ENCODE data around the gene MAU2. TPM values are rescaled to one million over a fixed set of nuclear protein-coding genes. Genes with fewer than 3 reads are reported as not detected.

MAU2 gene
- total and polyA plus RNA-seq, 2 of the 8 experiments (the other 6 are each of a cell fraction or from before 2014, with no cell fraction given), result 32.0 to 40.8 TPM

- no peak overlapping the region for H3K18ac ChIP-seq (ENCODE audit: extremely low read depth, low read length)
- H2BK5ac ChIP-seq (ENCODE audit: low read depth, low read length), result no peak overlapping the region
- H2AK5ac ChIP-seq (ENCODE audit: low read depth, low read length), result no peak overlapping the region
- H3K79me2 ChIP-seq (ENCODE audit: control insufficient read depth in 1 of 2, insufficient read depth in 2 of 2, low read length in 2 of 2), result no peaks in the 10 kb centered on the region
- H3K4me2 ChIP-seq (ENCODE audit: insufficient read depth in 1 of 2, low read depth in 2 of 2, low read length in 2 of 2), result no peak overlapping the region
- H2BK15ac ChIP-seq (ENCODE audit: low read length), result no peak overlapping the region
- DNase-seq (ENCODE audit: low read depth in 1 of 2, low spot score in 2 of 2) (no peak), FAIRE-seq (no peak)
- POLR2A ChIA-PET (ENCODE audit: partially characterized antibody), result interaction anchor here (0.9 to 1.5 kb wide), 4 partner anchors 11 to 67 kb away, joined by 3 to 4 read pairs (median 3); no protein-coding TSS in a partner anchor
- H3K9me3 ChIP-seq (ENCODE audit: insufficient read depth in 2 of 2, low read depth in 1 of 2, low read length in 1 of 2), result no peaks in the 10 kb centered on the region
- no peak overlapping the region for H3K9ac ChIP-seq (replicated peaks in 1 of 4; ENCODE audit: extremely low read depth in 1 of 4, low read depth in 3 of 4, low read length in 3 of 4)
- H3K27me3 ChIP-seq (replicated peaks in 1 of 4; ENCODE audit: control insufficient read depth in 3 of 4, extremely low read depth in 1 of 4, insufficient read depth in 3 of 4, low read length in 3 of 4), result no peaks in the 10 kb centered on the region
- WGBS, 2 experiments (ENCODE audit: extremely low coverage in 1 of 2, insufficient coverage in 1 of 2, insufficient read length in 1 of 2, insufficient replicate concordance in 2 of 2, low coverage in 1 of 2, low lambda C conversion rate in 2 of 2, missing lambda C conversion rate in 1 of 2), result 92% methylated on average over 9 of the region's 11 CpGs; no CpG with 5 or more reads in 1 of the 2 experiments
- CTCF ChIA-PET (ENCODE audit: partially characterized antibody), result interaction anchor here (0.9 to 5.8 kb wide), 7 partner anchors 11 to 111 kb away, joined by 3 to 56 read pairs (median 12); no protein-coding TSS in a partner anchor
- no peak overlapping the region for H3K27ac ChIP-seq (ENCODE audit: low read depth, low read length)
- H3K56ac ChIP-seq (replicated peaks; ENCODE audit: insufficient read length, low read depth, low read length), result no peak overlapping the region
- no peak overlapping the region for H2AFZ ChIP-seq (ENCODE audit: low read length)
- no peak overlapping the region for H4K91ac ChIP-seq (replicated peaks; ENCODE audit: insufficient read length, low read length)
- H2BK120ac ChIP-seq (replicated peaks; ENCODE audit: low read depth, low read length), result no peak overlapping the region
- H4K20me1 ChIP-seq (replicated peaks in 1 of 2; ENCODE audit: control insufficient read depth in 1 of 2, insufficient read depth in 2 of 2, low read length in 2 of 2), result peaks cover 4 to 17% of the 10 kb centered on the region in 2 experiments
- no peaks in the 10 kb centered on the region for H3K23me2 ChIP-seq (ENCODE audit: low read depth, low read length)
- H3K4me1 ChIP-seq (replicated peaks in 1 of 4; ENCODE audit: control insufficient read depth in 3 of 4, insufficient read depth in 4 of 4, low read length in 3 of 4), result no peaks in the 10 kb centered on the region; a peak in 1 of 7 replicates
- H3K36me3 ChIP-seq (ENCODE audit: control insufficient read depth in 2 of 4, insufficient read depth in 4 of 4, low read length in 3 of 4), result peaks cover 28 to 55% (median 48%) of the 10 kb centered on the region in 4 experiments
- no peak overlapping the region for H3K4me3 ChIP-seq (ENCODE audit: extremely low read depth in 1 of 4, insufficient read depth in 2 of 4, low read depth in 3 of 4, low read length in 4 of 4)
- no peak overlapping the region for H2BK12ac ChIP-seq (ENCODE audit: low read depth, low read length)
- H3K79me1 ChIP-seq (ENCODE audit: low read depth, low read length), result no peaks in the 10 kb centered on the region; the same call in 1 of the 2 replicates
- no peak overlapping the region for H3K4ac ChIP-seq (replicated peaks; ENCODE audit: insufficient read length, low read depth, low read length)
- no peak overlapping the region for H3K14ac ChIP-seq (ENCODE audit: insufficient read length)
- H4K5ac ChIP-seq (ENCODE audit: insufficient read length, low read depth, low read length), result no peak overlapping the region
- H3K23ac ChIP-seq (ENCODE audit: insufficient read length), result no peak overlapping the region
- no peak overlapping the region for H2BK20ac ChIP-seq (ENCODE audit: low read length)
- no peak overlapping the region for H4K8ac ChIP-seq (ENCODE audit: extremely low read depth, insufficient read depth, low read length)
- TF ChIP-seq YY1 (IDR thresholded peaks at IDR 0.05; ENCODE audit: low read depth, low read length), result no peak
- TF ChIP-seq RNF2 (IDR thresholded peaks at IDR 0.05; ENCODE audit: borderline replicate concordance, low read depth, low read length, missing control alignments, poor library complexity, severe bottlenecking), result no peak
- TF ChIP-seq ATF3 (IDR thresholded peaks at IDR 0.05; ENCODE audit: insufficient read depth, low read depth, low read length), result no peak
- TF ChIP-seq KDM5A (IDR thresholded peaks at IDR 0.05; ENCODE audit: low read length), result no peak
- no peak for TF ChIP-seq FOSL1 (IDR thresholded peaks at IDR 0.05; ENCODE audit: insufficient read depth, low read depth, low read length)
- TF ChIP-seq ZNF274 (IDR thresholded peaks at IDR 0.05; ENCODE audit: borderline replicate concordance, extremely low read depth, low read length), result no peak
- TF ChIP-seq KDM4A (IDR thresholded peaks at IDR 0.05; ENCODE audit: low read depth, low read length, severe bottlenecking), result no peak
- no peak for TF ChIP-seq CTCF (IDR thresholded peaks at IDR 0.05; ENCODE audit: control extremely low read depth in 1 of 3, insufficient read depth in 1 of 3, low read depth in 1 of 3, low read length in 3 of 3)
- no peak for TF ChIP-seq TCF12 (IDR thresholded peaks at IDR 0.05; ENCODE audit: low read depth, low read length)
- no peak for TF ChIP-seq SUZ12 (IDR thresholded peaks at IDR 0.05; ENCODE audit: low read length)
Measured at GRCh38 chr19:19341026-19341425, 20.4 kb downstream of the MAU2 start.
